ENCODE measurements around the gene DEDD2. TPM values are rescaled to one million over a fixed set of nuclear protein-coding genes. Genes with fewer than 3 reads are reported as not detected.

The DEDD2 gene
- polyA plus RNA-seq, 1 of the 3 experiments (the other 2 are of a cell fraction): 30.2 TPM

- peak; percentile 50; the same call in 1 of the 2 replicates for TF ChIP-seq RCOR1 (IDR thresholded peaks at IDR 0.05; ENCODE audit: low read length)
Measured at GRCh38 chr19:42254850-42255765, 37.6 kb upstream of the DEDD2 start, which contains the start of gene ERF (continued).

- peaks cover 7 to 11% of the 10 kb centered on the region in 2 experiments for H3K36me3 ChIP-seq (replicated peaks in 1 of 2; ENCODE audit: control insufficient read depth in 1 of 2, insufficient read depth in 2 of 2, low read length in 1 of 2)
- no peaks in the 10 kb centered on the region for H3K9me3 ChIP-seq
- CTCF ChIA-PET: no interaction called here
- peaks cover 39% of the 10 kb centered on the region for H4K20me1 ChIP-seq (ENCODE audit: insufficient read depth)
- WGBS (ENCODE audit: low lambda C conversion rate): under 1% methylated on average over 51 of the region's 70 CpGs
- no peak overlapping the region for H2AFZ ChIP-seq (ENCODE audit: low read depth)
- H3K4me3 ChIP-seq (ENCODE audit: low read depth in 2 of 2, low read length in 1 of 2): peak overlapping the region; percentile 89 to 96
- H3K9ac ChIP-seq: peak overlapping the region; percentile 99
- no peaks in the 10 kb centered on the region for H3K27me3 ChIP-seq (ENCODE audit: insufficient read depth)
- H3K4me2 ChIP-seq: peak overlapping the region; percentile 98
- peak; percentile 79 for DNase-seq
- H3K27ac ChIP-seq (ENCODE audit: low read depth in 2 of 2, low read length in 1 of 2): peak overlapping the region; percentile 89 to 90
- H3F3A ChIP-seq (replicated peaks; ENCODE audit: insufficient read depth): peaks cover 31% of the 10 kb centered on the region
- H3K4me1 ChIP-seq (ENCODE audit: control insufficient read depth in 1 of 2, insufficient read depth in 2 of 2, low read depth in 1 of 2, low read length in 1 of 2): peaks cover 17 to 33% of the 10 kb centered on the region in 2 experiments
- no peaks in the 10 kb centered on the region for H3K9me2 ChIP-seq
- peaks cover 63% of the 10 kb centered on the region for H3K79me2 ChIP-seq (ENCODE audit: insufficient read depth)
- POLR2A ChIA-PET: no interaction called here
- TF ChIP-seq NFIC (IDR thresholded peaks at IDR 0.05; ENCODE audit: borderline replicate concordance) (peak; percentile 41; the same call in 1 of the 2 replicates), POLR2AphosphoS5 (IDR thresholded peaks at IDR 0.05; ENCODE audit: low read depth, low read length) (peak; percentile 47; the same call in 1 of the 2 replicates), EP300 (IDR thresholded peaks at IDR 0.05; ENCODE audit: borderline replicate concordance in 1 of 2, low read depth in 1 of 2, low read length in 1 of 2) (no peak), FOXJ3 (CRISPR knock-in tag; IDR thresholded peaks at IDR 0.05) (no peak), ELF1 (IDR thresholded peaks at IDR 0.05) (no peak), FOXM1 (IDR thresholded peaks at IDR 0.05; ENCODE audit: low read depth) (no peak), YY1 (IDR thresholded peaks at IDR 0.05; ENCODE audit: low read depth) (no peak), REST (IDR thresholded peaks at IDR 0.05; ENCODE audit: low read depth, low read length) (no peak), SIN3A (IDR thresholded peaks at IDR 0.05; ENCODE audit: borderline replicate concordance, low read depth, low read length) (no peak), FOSL2 (IDR thresholded peaks at IDR 0.05; ENCODE audit: borderline replicate concordance, low read depth) (no peak), TAF1 (IDR thresholded peaks at IDR 0.05; ENCODE audit: borderline replicate concordance, low read depth, low read length) (peak; percentile 33; the same call in 1 of the 2 replicates), RAD21 (IDR thresholded peaks at IDR 0.05; ENCODE audit: low read length) (no peak), TCF12 (IDR thresholded peaks at IDR 0.05) (no peak), TEAD4 (IDR thresholded peaks at IDR 0.05; ENCODE audit: borderline replicate concordance, insufficient read depth) (no peak), MXI1 (IDR thresholded peaks at IDR 0.05; ENCODE audit: low read depth, low read length) (no peak), RCOR1 (IDR thresholded peaks at IDR 0.05; ENCODE audit: low read length) (no peak), CHD2 (IDR thresholded peaks at IDR 0.05; ENCODE audit: low read length, partially characterized antibody) (peak; percentile 19), MAX (IDR thresholded peaks at IDR 0.05; ENCODE audit: low read depth) (no peak)
- TF ChIP-seq, protein P1, sequence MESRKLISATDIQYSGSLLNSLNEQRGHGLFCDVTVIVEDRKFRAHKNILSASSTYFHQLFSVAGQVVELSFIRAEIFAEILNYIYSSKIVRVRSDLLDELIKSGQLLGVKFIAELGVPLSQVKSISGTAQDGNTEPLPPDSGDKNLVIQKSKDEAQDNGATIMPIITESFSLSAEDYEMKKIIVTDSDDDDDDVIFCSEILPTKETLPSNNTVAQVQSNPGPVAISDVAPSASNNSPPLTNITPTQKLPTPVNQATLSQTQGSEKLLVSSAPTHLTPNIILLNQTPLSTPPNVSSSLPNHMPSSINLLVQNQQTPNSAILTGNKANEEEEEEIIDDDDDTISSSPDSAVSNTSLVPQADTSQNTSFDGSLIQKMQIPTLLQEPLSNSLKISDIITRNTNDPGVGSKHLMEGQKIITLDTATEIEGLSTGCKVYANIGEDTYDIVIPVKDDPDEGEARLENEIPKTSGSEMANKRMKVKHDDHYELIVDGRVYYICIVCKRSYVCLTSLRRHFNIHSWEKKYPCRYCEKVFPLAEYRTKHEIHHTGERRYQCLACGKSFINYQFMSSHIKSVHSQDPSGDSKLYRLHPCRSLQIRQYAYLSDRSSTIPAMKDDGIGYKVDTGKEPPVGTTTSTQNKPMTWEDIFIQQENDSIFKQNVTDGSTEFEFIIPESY (IDR thresholded peaks at IDR 0.05; ENCODE audit: borderline replicate concordance, low read depth): no peak
- TF ChIP-seq, protein P2, sequence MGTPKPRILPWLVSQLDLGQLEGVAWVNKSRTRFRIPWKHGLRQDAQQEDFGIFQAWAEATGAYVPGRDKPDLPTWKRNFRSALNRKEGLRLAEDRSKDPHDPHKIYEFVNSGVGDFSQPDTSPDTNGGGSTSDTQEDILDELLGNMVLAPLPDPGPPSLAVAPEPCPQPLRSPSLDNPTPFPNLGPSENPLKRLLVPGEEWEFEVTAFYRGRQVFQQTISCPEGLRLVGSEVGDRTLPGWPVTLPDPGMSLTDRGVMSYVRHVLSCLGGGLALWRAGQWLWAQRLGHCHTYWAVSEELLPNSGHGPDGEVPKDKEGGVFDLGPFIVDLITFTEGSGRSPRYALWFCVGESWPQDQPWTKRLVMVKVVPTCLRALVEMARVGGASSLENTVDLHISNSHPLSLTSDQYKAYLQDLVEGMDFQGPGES (IDR thresholded peaks at IDR 0.05; ENCODE audit: low read depth, low read length): no peak
- TF ChIP-seq, protein P3, sequence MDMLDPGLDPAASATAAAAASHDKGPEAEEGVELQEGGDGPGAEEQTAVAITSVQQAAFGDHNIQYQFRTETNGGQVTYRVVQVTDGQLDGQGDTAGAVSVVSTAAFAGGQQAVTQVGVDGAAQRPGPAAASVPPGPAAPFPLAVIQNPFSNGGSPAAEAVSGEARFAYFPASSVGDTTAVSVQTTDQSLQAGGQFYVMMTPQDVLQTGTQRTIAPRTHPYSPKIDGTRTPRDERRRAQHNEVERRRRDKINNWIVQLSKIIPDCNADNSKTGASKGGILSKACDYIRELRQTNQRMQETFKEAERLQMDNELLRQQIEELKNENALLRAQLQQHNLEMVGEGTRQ (IDR thresholded peaks at IDR 0.05; ENCODE audit: borderline replicate concordance, low read depth, low read length): no peak
Measured at GRCh38 chr19:42254089-42254849, 36.8 kb upstream of the DEDD2 start.
